Osteoblast (primary cell): Measurements from ENCODE around the gene ITGB8. TPM values are rescaled to one million over a fixed set of nuclear protein-coding genes. Genes with fewer than 3 reads are reported as not detected.

ENCODE experiments used
- DNase-seq: peaks from one replicate; pipeline ENCODE4 v3.0.0; 2011; ENCODE audit warnings: low spot score, mixed read lengths; ENCODE audit not compliant: insufficient read length; ENCODE audit errors: missing footprints
- H2AFZ ChIP-seq: 2 replicates; pipeline ENCODE4 v1.6.0; 2011; ENCODE audit warnings: mild to moderate bottlenecking, low read length
- H3K27ac ChIP-seq: 2 replicates; pipeline ENCODE4 v1.5.1; 2011; ENCODE audit warnings: mild to moderate bottlenecking, low read depth, low read length, moderate library complexity
- H3K27me3 ChIP-seq: 2 replicates; pipeline ENCODE4 v1.6.0; 2012; ENCODE audit warnings: mild to moderate bottlenecking, control low read depth, inconsistent platforms, low read length, moderate library complexity; ENCODE audit not compliant: insufficient read depth
- H3K36me3 ChIP-seq: 2 replicates; pipeline ENCODE4 v1.5.1; 2011; ENCODE audit warnings: mild to moderate bottlenecking, low read length, control low read depth, moderate library complexity; ENCODE audit not compliant: insufficient read depth
- H3K4me1 ChIP-seq: 2 replicates; pipeline ENCODE4 v1.5.1; 2011; ENCODE audit warnings: mild to moderate bottlenecking, low read length, control low read depth, moderate library complexity; ENCODE audit not compliant: insufficient read depth
- H3K4me2 ChIP-seq: 2 replicates; pipeline ENCODE4 v1.6.0; 2011; ENCODE audit warnings: mild to moderate bottlenecking, low read length; ENCODE audit not compliant: insufficient read depth
- H3K4me3 ChIP-seq: fragments of 200-600 bp; sonication (generic); 3 replicates; pipeline ENCODE4 v1.5.1; 2012; ENCODE audit warnings: mild to moderate bottlenecking, low read length, inconsistent platforms; ENCODE audit not compliant: insufficient read depth
- H3K79me2 ChIP-seq: 2 replicates; pipeline ENCODE4 v1.6.0; 2012; ENCODE audit warnings: mild to moderate bottlenecking, low read length, control low read depth, inconsistent platforms; ENCODE audit not compliant: insufficient read depth
- H3K9me3 ChIP-seq: 2 replicates; pipeline ENCODE4 v1.5.1; 2011; ENCODE audit warnings: low read depth, low read length, control low read depth
- H4K20me1 ChIP-seq: 2 replicates; pipeline ENCODE4 v1.6.0; 2012; ENCODE audit warnings: mild to moderate bottlenecking, low read length, control low read depth; ENCODE audit not compliant: insufficient read depth
- total RNA-seq: library from RNA; depleted of rRNA; stranded (reverse); fragments of >200 nt; gene quantifications from 2 replicates; pipeline ENCODE4 v1.2.3, GENCODE V29; 2012
- TF ChIP-seq, protein P1 (sequence below): IDR thresholded peaks from 2 replicates; pipeline ENCODE4 v1.5.1; 2011; ENCODE audit warnings: mild to moderate bottlenecking, low read depth, low read length, moderate library complexity; ENCODE audit errors: extremely low read depth

ITGB8 gene
- total RNA-seq, 1 donor: 35.1 TPM

DNA sequence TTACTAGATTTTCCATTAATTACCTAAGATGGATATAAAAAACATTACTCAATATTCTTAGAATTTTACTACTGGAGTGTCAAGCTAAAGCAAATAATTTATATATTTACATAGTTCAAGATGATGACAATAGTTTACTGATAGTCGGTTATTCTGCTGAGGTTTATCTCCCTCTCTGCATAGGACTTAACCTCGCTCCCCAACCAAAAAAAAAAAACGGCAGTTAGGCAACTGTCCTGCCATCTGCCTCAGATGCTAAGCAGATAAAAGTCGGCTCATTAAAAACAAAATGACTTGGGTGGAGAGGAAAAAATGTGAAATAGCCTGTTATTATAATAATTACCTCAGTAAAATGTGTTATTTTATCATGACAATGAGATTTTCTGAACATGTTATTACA, 14.0 kb upstream of the ITGB8 start:
- no peaks in the 10 kb centered on the region for H3K9me3 ChIP-seq
- H3K4me3 ChIP-seq: no peak overlapping the region
- H3K27me3 ChIP-seq: no peaks in the 10 kb centered on the region
- no peak overlapping the region for H2AFZ ChIP-seq
- DNase-seq: no peak
- H3K27ac ChIP-seq: no peak overlapping the region
- H3K79me2 ChIP-seq: no peaks in the 10 kb centered on the region
- no peaks in the 10 kb centered on the region for H4K20me1 ChIP-seq
- no peaks in the 10 kb centered on the region for H3K4me1 ChIP-seq
- no peak overlapping the region for H3K4me2 ChIP-seq
- TF ChIP-seq, protein P1, sequence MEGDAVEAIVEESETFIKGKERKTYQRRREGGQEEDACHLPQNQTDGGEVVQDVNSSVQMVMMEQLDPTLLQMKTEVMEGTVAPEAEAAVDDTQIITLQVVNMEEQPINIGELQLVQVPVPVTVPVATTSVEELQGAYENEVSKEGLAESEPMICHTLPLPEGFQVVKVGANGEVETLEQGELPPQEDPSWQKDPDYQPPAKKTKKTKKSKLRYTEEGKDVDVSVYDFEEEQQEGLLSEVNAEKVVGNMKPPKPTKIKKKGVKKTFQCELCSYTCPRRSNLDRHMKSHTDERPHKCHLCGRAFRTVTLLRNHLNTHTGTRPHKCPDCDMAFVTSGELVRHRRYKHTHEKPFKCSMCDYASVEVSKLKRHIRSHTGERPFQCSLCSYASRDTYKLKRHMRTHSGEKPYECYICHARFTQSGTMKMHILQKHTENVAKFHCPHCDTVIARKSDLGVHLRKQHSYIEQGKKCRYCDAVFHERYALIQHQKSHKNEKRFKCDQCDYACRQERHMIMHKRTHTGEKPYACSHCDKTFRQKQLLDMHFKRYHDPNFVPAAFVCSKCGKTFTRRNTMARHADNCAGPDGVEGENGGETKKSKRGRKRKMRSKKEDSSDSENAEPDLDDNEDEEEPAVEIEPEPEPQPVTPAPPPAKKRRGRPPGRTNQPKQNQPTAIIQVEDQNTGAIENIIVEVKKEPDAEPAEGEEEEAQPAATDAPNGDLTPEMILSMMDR: no peak
- no peaks in the 10 kb centered on the region for H3K36me3 ChIP-seq

DNA sequence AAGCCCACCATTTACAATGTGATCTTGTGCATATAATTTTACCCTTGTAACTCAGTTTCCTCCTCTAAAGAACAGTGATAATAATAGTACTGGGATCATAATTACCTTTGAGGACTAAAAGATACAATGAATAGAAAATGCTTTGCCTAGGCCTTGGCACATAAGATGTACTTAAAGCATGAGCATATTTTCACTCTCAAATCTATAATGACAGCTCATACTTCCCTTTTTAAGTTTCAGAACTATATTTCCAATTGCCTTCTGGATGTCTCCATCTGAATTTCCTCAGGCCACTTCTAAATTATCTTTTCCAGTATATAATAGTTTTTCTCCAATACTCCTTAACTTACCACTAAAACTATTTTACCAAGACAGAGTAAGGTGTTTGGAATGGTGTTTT, 13.3 kb upstream of the ITGB8 start:
- H3K27me3 ChIP-seq: no peaks in the 10 kb centered on the region
- TF ChIP-seq, protein P1: no peak
- H4K20me1 ChIP-seq: no peaks in the 10 kb centered on the region
- no peak for DNase-seq
- no peak overlapping the region for H3K27ac ChIP-seq
- H3K4me1 ChIP-seq: no peaks in the 10 kb centered on the region
- H3K79me2 ChIP-seq: no peaks in the 10 kb centered on the region
- no peaks in the 10 kb centered on the region for H3K9me3 ChIP-seq
- H3K36me3 ChIP-seq: no peaks in the 10 kb centered on the region
- no peak overlapping the region for H3K4me2 ChIP-seq
- no peak overlapping the region for H2AFZ ChIP-seq
- no peak overlapping the region for H3K4me3 ChIP-seq

DNA sequence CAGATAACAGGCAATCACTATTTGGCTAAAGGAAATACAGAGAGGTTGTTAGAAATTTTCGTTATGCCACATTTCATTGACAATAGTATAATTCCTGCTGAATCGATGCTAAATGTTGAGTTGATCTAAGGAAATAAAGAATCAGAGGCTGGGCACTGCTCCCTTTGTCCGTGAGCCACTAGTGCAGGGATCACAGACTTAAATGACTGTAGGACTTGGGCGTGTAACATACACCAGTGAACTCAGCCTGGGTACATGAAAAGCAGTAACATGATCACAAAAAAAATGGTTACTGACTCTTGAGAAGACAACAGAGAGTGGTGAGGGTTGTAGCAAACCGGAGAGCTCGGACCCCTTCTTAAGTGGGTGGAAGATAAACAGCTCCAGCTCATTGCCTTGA, 11.8 kb upstream of the ITGB8 start:
- H3K27ac ChIP-seq: no peak overlapping the region
- H4K20me1 ChIP-seq: no peaks in the 10 kb centered on the region
- no peaks in the 10 kb centered on the region for H3K27me3 ChIP-seq
- H3K79me2 ChIP-seq: no peaks in the 10 kb centered on the region
- TF ChIP-seq, protein P1: no peak
- H3K36me3 ChIP-seq: no peaks in the 10 kb centered on the region
- H3K9me3 ChIP-seq: no peaks in the 10 kb centered on the region
- H2AFZ ChIP-seq: no peak overlapping the region
- DNase-seq: no peak
- H3K4me3 ChIP-seq: no peak overlapping the region
- no peak overlapping the region for H3K4me2 ChIP-seq
- no peaks in the 10 kb centered on the region for H3K4me1 ChIP-seq

DNA sequence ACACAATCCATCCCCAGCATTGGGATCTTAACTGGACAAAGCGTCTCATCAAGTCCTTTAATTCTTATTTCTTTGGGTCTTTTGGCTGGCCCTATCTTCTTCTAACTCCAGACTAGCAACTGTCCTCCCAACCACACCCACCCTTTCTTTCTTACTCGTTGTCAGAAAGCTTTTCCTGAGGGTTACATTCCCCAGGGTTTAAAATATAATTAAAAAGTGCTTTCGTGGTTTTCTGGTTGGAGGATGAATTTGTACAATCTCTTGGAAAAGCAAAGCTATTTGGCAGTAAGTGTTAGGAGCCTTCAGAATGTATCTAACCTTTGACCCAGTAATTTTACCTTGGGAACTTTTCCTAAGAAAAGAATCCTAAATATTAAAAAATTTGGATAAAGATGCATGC, 10.4 kb upstream of the ITGB8 start:
- TF ChIP-seq, protein P1: no peak
- Histone ChIP-seq H3K4me1 (no peaks in the 10 kb centered on the region), H3K9me3 (no peaks in the 10 kb centered on the region), H2AFZ (no peak overlapping the region), H3K4me2 (no peak overlapping the region), H4K20me1 (no peaks in the 10 kb centered on the region), H3K36me3 (no peaks in the 10 kb centered on the region), H3K79me2 (no peaks in the 10 kb centered on the region), H3K27ac (no peak overlapping the region), H3K27me3 (no peaks in the 10 kb centered on the region), H3K4me3 (no peak overlapping the region)
- no peak for DNase-seq
